ENCODE data around the gene TRIM26. TPM values are rescaled to one million over a fixed set of nuclear protein-coding genes. Genes with fewer than 3 reads are reported as not detected.

The TRIM26 gene
- total and polyA plus RNA-seq, 2 experiments from 2014 or later, result 27.2 to 37.2 TPM

- Histone ChIP-seq H2AFZ (no peak overlapping the region), H3K79me2 (peaks cover 3% of the 10 kb centered on the region), H3K36me3 (replicated peaks; ENCODE audit: insufficient read depth, low read depth) (peaks cover 3% of the 10 kb centered on the region), H3K9me2 (replicated peaks; ENCODE audit: insufficient read depth) (no peaks in the 10 kb centered on the region), H4K20me1 (ENCODE audit: insufficient read depth, poor library complexity, severe bottlenecking) (peaks cover 4% of the 10 kb centered on the region), H3K4me3 (no peak overlapping the region), H3K27me3 (no peaks in the 10 kb centered on the region), H3K4me1 (ENCODE audit: insufficient read depth) (no peaks in the 10 kb centered on the region), H3K27ac (no peak overlapping the region), H3K9me3 (ENCODE audit: low read depth) (no peaks in the 10 kb centered on the region), H3K4me2 (no peak overlapping the region)
- 92% methylated on average over 8 of the region's 8 CpGs for WGBS (ENCODE audit: low lambda C conversion rate, missing lambda C conversion rate)
- TF ChIP-seq EZH2phosphoT487 (IDR thresholded peaks at IDR 0.05; ENCODE audit: low read depth, severe bottlenecking, unreplicated experiment) (no peak), CTCF (IDR thresholded peaks at IDR 0.05; ENCODE audit: poor library complexity) (no peak), EZH2 (IDR thresholded peaks at IDR 0.05; ENCODE audit: borderline replicate concordance) (no peak)
- DNase-seq (ENCODE audit: low spot score), result no peak
These were observed 18.2 kb downstream of the TRIM26 start for GRCh38 chr6:30194797-30195690.

GRCh38 chr6:30192076-30192475 lies 21.1 kb downstream of the TRIM26 start:
- H3K9me2 ChIP-seq (replicated peaks; ENCODE audit: insufficient read depth), result no peaks in the 10 kb centered on the region
- no peak overlapping the region for H3K4me3 ChIP-seq
- WGBS (ENCODE audit: low lambda C conversion rate, missing lambda C conversion rate), result 85% methylated on average over 7 of the region's 7 CpGs
- DNase-seq (ENCODE audit: low spot score), result no peak
- H3K27ac ChIP-seq, result no peak overlapping the region
- no peaks in the 10 kb centered on the region for H3K9me3 ChIP-seq (ENCODE audit: low read depth)
- no peaks in the 10 kb centered on the region for H3K79me2 ChIP-seq
- H3K36me3 ChIP-seq (replicated peaks; ENCODE audit: insufficient read depth, low read depth), result peaks cover 3% of the 10 kb centered on the region
- no peak overlapping the region for H3K4me2 ChIP-seq
- no peak overlapping the region for H2AFZ ChIP-seq
- no peaks in the 10 kb centered on the region for H3K4me1 ChIP-seq (ENCODE audit: insufficient read depth)
- TF ChIP-seq EZH2 (IDR thresholded peaks at IDR 0.05; ENCODE audit: borderline replicate concordance) (no peak), CTCF (IDR thresholded peaks at IDR 0.05; ENCODE audit: poor library complexity) (no peak), EZH2phosphoT487 (IDR thresholded peaks at IDR 0.05; ENCODE audit: low read depth, severe bottlenecking, unreplicated experiment) (no peak)
- H3K27me3 ChIP-seq, result no peaks in the 10 kb centered on the region
- H4K20me1 ChIP-seq (ENCODE audit: insufficient read depth, poor library complexity, severe bottlenecking), result no peaks in the 10 kb centered on the region

- WGBS (ENCODE audit: low lambda C conversion rate, missing lambda C conversion rate), result 99% methylated on average over 5 of the region's 5 CpGs
- Histone ChIP-seq H3K4me3 (no peak overlapping the region), H3K4me1 (ENCODE audit: insufficient read depth) (no peaks in the 10 kb centered on the region), H3K36me3 (replicated peaks; ENCODE audit: insufficient read depth, low read depth) (no peaks in the 10 kb centered on the region), H3K79me2 (no peaks in the 10 kb centered on the region), H3K9me2 (replicated peaks; ENCODE audit: insufficient read depth) (no peaks in the 10 kb centered on the region), H2AFZ (no peak overlapping the region), H4K20me1 (ENCODE audit: insufficient read depth, poor library complexity, severe bottlenecking) (no peaks in the 10 kb centered on the region), H3K4me2 (no peak overlapping the region), H3K9me3 (ENCODE audit: low read depth) (no peaks in the 10 kb centered on the region), H3K27ac (no peak overlapping the region), H3K27me3 (no peaks in the 10 kb centered on the region)
- DNase-seq (ENCODE audit: low spot score), result no peak
- no peak for TF ChIP-seq CTCF (IDR thresholded peaks at IDR 0.05; ENCODE audit: poor library complexity)
These were observed 24.7 kb downstream of the TRIM26 start for GRCh38 chr6:30188541-30188940.
